ENCODE data around the gene NEO1. TPM values are rescaled to one million over a fixed set of nuclear protein-coding genes. Genes with fewer than 3 reads are reported as not detected.

NEO1 gene
- total and polyA plus RNA-seq, 9 of the 15 experiments (the other 6 are each of a cell fraction or from before 2014, with no cell fraction given): 0.08 to 1.7 (median 0.48) TPM

- TF ChIP-seq POLR2H (tag; IDR thresholded peaks at IDR 0.05; ENCODE audit: low read depth): no peak
- TF ChIP-seq, protein P1, sequence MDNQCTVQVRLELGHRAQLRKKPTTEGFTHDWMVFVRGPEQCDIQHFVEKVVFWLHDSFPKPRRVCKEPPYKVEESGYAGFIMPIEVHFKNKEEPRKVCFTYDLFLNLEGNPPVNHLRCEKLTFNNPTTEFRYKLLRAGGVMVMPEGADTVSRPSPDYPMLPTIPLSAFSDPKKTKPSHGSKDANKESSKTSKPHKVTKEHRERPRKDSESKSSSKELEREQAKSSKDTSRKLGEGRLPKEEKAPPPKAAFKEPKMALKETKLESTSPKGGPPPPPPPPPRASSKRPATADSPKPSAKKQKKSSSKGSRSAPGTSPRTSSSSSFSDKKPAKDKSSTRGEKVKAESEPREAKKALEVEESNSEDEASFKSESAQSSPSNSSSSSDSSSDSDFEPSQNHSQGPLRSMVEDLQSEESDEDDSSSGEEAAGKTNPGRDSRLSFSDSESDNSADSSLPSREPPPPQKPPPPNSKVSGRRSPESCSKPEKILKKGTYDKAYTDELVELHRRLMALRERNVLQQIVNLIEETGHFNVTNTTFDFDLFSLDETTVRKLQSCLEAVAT (IDR thresholded peaks at IDR 0.05): no peak
Measured at GRCh38 chr15:73226093-73226814, 174.0 kb downstream of the NEO1 start (continued).

- Histone ChIP-seq H3K4me3 (no peak overlapping the region), H3K4me2 (ENCODE audit: insufficient read depth, low read length) (no peak overlapping the region), H3K4me1 (replicated peaks in 1 of 2; ENCODE audit: control insufficient read depth in 2 of 2, insufficient read depth in 2 of 2, low read length in 2 of 2) (peaks cover 0 to 3% of the 10 kb centered on the region in 2 experiments; a peak in 1 of 5 replicates), H3K27me3 (ENCODE audit: control insufficient read depth in 2 of 2, insufficient read depth in 2 of 2, low read length in 2 of 2) (0 out of 5 replicates have a peak, but pooled peaks cover 0 to 3% of the 10 kb centered on the region in 2 experiments), H2AFZ (ENCODE audit: low read depth, low read length) (peak overlapping the region; percentile 8; the same call in 1 of the 2 replicates), H3K9ac (ENCODE audit: insufficient read depth in 1 of 2, low read depth in 2 of 2, low read length in 2 of 2) (no peak overlapping the region), H3K36me3 (ENCODE audit: control insufficient read depth, insufficient read depth, low read length) (no peaks in the 10 kb centered on the region), H3K79me2 (ENCODE audit: control insufficient read depth, insufficient read depth, low read length) (no peaks in the 10 kb centered on the region), H3K9me1 (ENCODE audit: control insufficient read depth, insufficient read depth, low read length) (no peaks in the 10 kb centered on the region), H4K20me1 (replicated peaks; ENCODE audit: control insufficient read depth, insufficient read depth, low read length) (no peaks in the 10 kb centered on the region), H3K27ac (ENCODE audit: extremely low read depth, low read depth, low read length) (no peak overlapping the region), H3K9me3 (replicated peaks; ENCODE audit: control insufficient read depth, insufficient read depth, low read depth, low read length) (no peaks in the 10 kb centered on the region)
- in situ Hi-C loops (cut with MboI) (no loop called here), intact Hi-C loops (cut with micrococcal nuclease) (no loop called here)
- no peak for ATAC-seq
- 18% methylated on average over 6 of the region's 6 CpGs for WGBS (ENCODE audit: insufficient coverage, low coverage, missing lambda C conversion rate)
- no TSS peak for BruUV-seq (replicated peaks)
- no peak for DNase-seq (ENCODE audit: extremely low read depth in 1 of 4, low spot score in 3 of 4)
- FAIRE-seq: no peak
- TF ChIP-seq ELF1 (tag; IDR thresholded peaks at IDR 0.05): no peak
- no peak for TF ChIP-seq ZNF232 (CRISPR knock-in tag; IDR thresholded peaks at IDR 0.05)
- no peak for TF ChIP-seq CEBPB (tag; IDR thresholded peaks at IDR 0.05)
- CTCF ChIA-PET (ENCODE audit: low intra/inter-chr PET ratio): no interaction called here
- POLR2A ChIA-PET: no interaction called here
Measured at GRCh38 chr15:73227433-73228056, 175.3 kb downstream of the NEO1 start.
